Thyroid gland (tissue), 4 donors: Measurements from ENCODE around the gene BCAS2.

Source experiments
- POLR2A ChIP-seq, 2 donors: fragments of 450-650 bp; IDR thresholded peaks; one replicate each; pipeline ENCODE4 v1.6.1; 2017; ENCODE audit warnings: antibody characterized with exemption in 2 of 2, mild to moderate bottlenecking in 2 of 2, moderate library complexity in 1 of 2
- TF ChIP-seq, protein P1 (sequence below), 6 experiments: fragments of 200-600 bp in 3 of 6; fragments of 450-650 bp in 3 of 6; sonication (generic) in 3 of 6; IDR thresholded peaks; one replicate each; pipeline ENCODE4 v1.5.1; 2016 to 2019; ENCODE audit warnings: antibody characterized with exemption in 6 of 6, mild to moderate bottlenecking in 2 of 6, inconsistent platforms in 1 of 6, moderate library complexity in 1 of 6

- TF ChIP-seq, protein P1, sequence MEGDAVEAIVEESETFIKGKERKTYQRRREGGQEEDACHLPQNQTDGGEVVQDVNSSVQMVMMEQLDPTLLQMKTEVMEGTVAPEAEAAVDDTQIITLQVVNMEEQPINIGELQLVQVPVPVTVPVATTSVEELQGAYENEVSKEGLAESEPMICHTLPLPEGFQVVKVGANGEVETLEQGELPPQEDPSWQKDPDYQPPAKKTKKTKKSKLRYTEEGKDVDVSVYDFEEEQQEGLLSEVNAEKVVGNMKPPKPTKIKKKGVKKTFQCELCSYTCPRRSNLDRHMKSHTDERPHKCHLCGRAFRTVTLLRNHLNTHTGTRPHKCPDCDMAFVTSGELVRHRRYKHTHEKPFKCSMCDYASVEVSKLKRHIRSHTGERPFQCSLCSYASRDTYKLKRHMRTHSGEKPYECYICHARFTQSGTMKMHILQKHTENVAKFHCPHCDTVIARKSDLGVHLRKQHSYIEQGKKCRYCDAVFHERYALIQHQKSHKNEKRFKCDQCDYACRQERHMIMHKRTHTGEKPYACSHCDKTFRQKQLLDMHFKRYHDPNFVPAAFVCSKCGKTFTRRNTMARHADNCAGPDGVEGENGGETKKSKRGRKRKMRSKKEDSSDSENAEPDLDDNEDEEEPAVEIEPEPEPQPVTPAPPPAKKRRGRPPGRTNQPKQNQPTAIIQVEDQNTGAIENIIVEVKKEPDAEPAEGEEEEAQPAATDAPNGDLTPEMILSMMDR (IDR thresholded peaks at IDR 0.05), result no peak
- TF ChIP-seq POLR2A (IDR thresholded peaks at IDR 0.05), result no peak
These were observed 59.2 kb downstream of the BCAS2 start for GRCh38 chr1:114522264-114522575.
